ENCODE measurements around the gene ELOVL7. TPM values are rescaled to one million over a fixed set of nuclear protein-coding genes. Genes with fewer than 3 reads are reported as not detected.

Gene ELOVL7
- total and polyA plus RNA-seq, 2 donors (not counting 1 experiment from before 2014, with no cell fraction given): 0.21 to 0.54 TPM

- Histone ChIP-seq H3K4me3 (ENCODE audit: control extremely low read depth in 1 of 5, extremely low read depth in 1 of 5, insufficient read depth in 1 of 5, low read depth in 2 of 5, low read length in 4 of 5) (no peak overlapping the region), H4K20me1 (ENCODE audit: control insufficient read depth, insufficient read depth, low read length, poor library complexity, severe bottlenecking) (no peaks in the 10 kb centered on the region), H3K4me2 (replicated peaks; ENCODE audit: low read depth, low read length, poor library complexity, severe bottlenecking) (no peak overlapping the region), H3K27me3 (replicated peaks in 1 of 4; ENCODE audit: control extremely low read depth in 1 of 4, control insufficient read depth in 3 of 4, insufficient read depth in 4 of 4, low read length in 3 of 4) (no peaks in the 10 kb centered on the region), H3K9ac (ENCODE audit: low read length) (no peak overlapping the region), H2AFZ (ENCODE audit: insufficient read depth, low read depth, low read length, poor library complexity, severe bottlenecking) (no peak overlapping the region), H3K36me3 (replicated peaks in 1 of 2; ENCODE audit: control extremely low read depth in 1 of 2, control insufficient read depth in 1 of 2, extremely low read depth in 1 of 2, insufficient read depth in 2 of 2, low read length in 1 of 2) (no peaks in the 10 kb centered on the region), H3K9me3 (ENCODE audit: control extremely low read depth in 1 of 3, control insufficient read depth in 2 of 3, insufficient read depth in 1 of 3, low read length in 2 of 3) (no peaks in the 10 kb centered on the region), H3K27ac (ENCODE audit: low read length in 2 of 2) (no peak overlapping the region), H3K79me2 (ENCODE audit: control insufficient read depth, insufficient read depth, low read length) (no peaks in the 10 kb centered on the region), H3K4me1 (ENCODE audit: control insufficient read depth in 2 of 2, insufficient read depth in 2 of 2, low read length in 2 of 2) (no peaks in the 10 kb centered on the region)
- intact Hi-C loops (cut with micrococcal nuclease): no loop called here
- no peak overlapping the region for H3K4me3 Mint-ChIP-seq
- TF ChIP-seq CTCF (IDR thresholded peaks at IDR 0.05) (no peak), EZH2 (IDR thresholded peaks at IDR 0.05; ENCODE audit: borderline replicate concordance, insufficient read depth, low read depth, low read length, poor library complexity, severe bottlenecking) (no peak)
- POLR2A ChIA-PET: no interaction called here
- CTCF ChIA-PET: no interaction called here
- no peaks in the 10 kb centered on the region for H3K4me1 Mint-ChIP-seq
- DNase-seq (no peak), ATAC-seq (ENCODE audit: low read depth) (no peak)
- H3K27ac Mint-ChIP-seq: no peak overlapping the region
- H3K27me3 Mint-ChIP-seq: peaks cover 9% of the 10 kb centered on the region
- 77% methylated on average over 3 of the region's 6 CpGs for WGBS (ENCODE audit: insufficient coverage)
- no peaks in the 10 kb centered on the region for H3K9me3 Mint-ChIP-seq (ENCODE audit: insufficient read depth)
Measured at GRCh38 chr5:60765019-60765709, 78.9 kb downstream of the ELOVL7 start.

GRCh38 chr5:60763061-60763460, 81.0 kb downstream of the ELOVL7 start:
- no peak overlapping the region for H3K27ac ChIP-seq (ENCODE audit: low read length in 2 of 2)
- ChIA-PET POLR2A (no interaction called here), CTCF (no interaction called here)
- H3K4me3 Mint-ChIP-seq: no peak overlapping the region
- H4K20me1 ChIP-seq (ENCODE audit: control insufficient read depth, insufficient read depth, low read length, poor library complexity, severe bottlenecking): no peaks in the 10 kb centered on the region
- no peak overlapping the region for H3K9ac ChIP-seq (ENCODE audit: low read length)
- H2AFZ ChIP-seq (ENCODE audit: insufficient read depth, low read depth, low read length, poor library complexity, severe bottlenecking): no peak overlapping the region
- ATAC-seq (ENCODE audit: low read depth) (no peak), DNase-seq (no peak)
- H3K4me3 ChIP-seq (ENCODE audit: control extremely low read depth in 1 of 5, extremely low read depth in 1 of 5, insufficient read depth in 1 of 5, low read depth in 2 of 5, low read length in 4 of 5): no peak overlapping the region
- H3K79me2 ChIP-seq (ENCODE audit: control insufficient read depth, insufficient read depth, low read length): no peaks in the 10 kb centered on the region
- H3K9me3 ChIP-seq (ENCODE audit: control extremely low read depth in 1 of 3, control insufficient read depth in 2 of 3, insufficient read depth in 1 of 3, low read length in 2 of 3): no peaks in the 10 kb centered on the region
- H3K27me3 Mint-ChIP-seq: peaks cover 11% of the 10 kb centered on the region
- intact Hi-C loops (cut with micrococcal nuclease): no loop called here
- no peaks in the 10 kb centered on the region for H3K4me1 ChIP-seq (ENCODE audit: control insufficient read depth in 2 of 2, insufficient read depth in 2 of 2, low read length in 2 of 2)
- TF ChIP-seq CTCF (IDR thresholded peaks at IDR 0.05) (no peak), EZH2 (IDR thresholded peaks at IDR 0.05; ENCODE audit: borderline replicate concordance, insufficient read depth, low read depth, low read length, poor library complexity, severe bottlenecking) (no peak)
- no peaks in the 10 kb centered on the region for H3K36me3 ChIP-seq (replicated peaks in 1 of 2; ENCODE audit: control extremely low read depth in 1 of 2, control insufficient read depth in 1 of 2, extremely low read depth in 1 of 2, insufficient read depth in 2 of 2, low read length in 1 of 2)
- H3K27me3 ChIP-seq (replicated peaks in 1 of 4; ENCODE audit: control extremely low read depth in 1 of 4, control insufficient read depth in 3 of 4, insufficient read depth in 4 of 4, low read length in 3 of 4): no peaks in the 10 kb centered on the region
- H3K4me2 ChIP-seq (replicated peaks; ENCODE audit: low read depth, low read length, poor library complexity, severe bottlenecking): no peak overlapping the region
- H3K4me1 Mint-ChIP-seq: no peaks in the 10 kb centered on the region
- WGBS (ENCODE audit: insufficient coverage): 93% methylated on average over 3 of the region's 3 CpGs
- H3K27ac Mint-ChIP-seq: no peak overlapping the region
- H3K9me3 Mint-ChIP-seq (ENCODE audit: insufficient read depth): no peaks in the 10 kb centered on the region
